ENCODE measurements around the gene TPCN2. TPM values are rescaled to one million over a fixed set of nuclear protein-coding genes. Genes with fewer than 3 reads are reported as not detected.

TPCN2 gene
- total and polyA plus RNA-seq, 9 of the 15 experiments (the other 6 are each of a cell fraction or from before 2014, with no cell fraction given) = 0.66 to 10.2 (median 4.6) TPM

DNA sequence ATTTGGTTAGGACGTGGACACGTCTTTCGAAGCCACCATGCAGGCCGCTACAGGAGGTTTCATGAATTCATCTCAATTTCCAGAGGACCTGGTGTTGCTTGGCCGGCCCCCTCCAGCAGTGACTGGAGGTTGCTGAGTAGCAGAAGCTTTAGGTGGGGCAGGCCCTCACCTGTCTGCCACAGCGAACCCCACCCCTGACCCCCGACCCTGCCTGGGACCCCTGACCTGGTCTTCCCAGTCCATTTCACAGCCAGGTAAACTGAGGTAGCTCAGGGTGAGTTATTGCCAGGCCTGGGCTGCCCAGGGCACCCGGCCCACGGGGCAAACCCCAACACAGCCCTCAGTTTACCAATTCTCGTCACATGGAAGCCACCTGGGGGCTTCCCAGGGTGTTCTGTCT lies 67.9 kb downstream of the TPCN2 start:
- TF ChIP-seq FOXK2 (conservative IDR thresholded peaks at IDR 0.05 in 1 of 2, IDR thresholded peaks at IDR 0.05 in 1 of 2; ENCODE audit: low read depth in 2 of 2) = no peak
- TF ChIP-seq, protein P1, sequence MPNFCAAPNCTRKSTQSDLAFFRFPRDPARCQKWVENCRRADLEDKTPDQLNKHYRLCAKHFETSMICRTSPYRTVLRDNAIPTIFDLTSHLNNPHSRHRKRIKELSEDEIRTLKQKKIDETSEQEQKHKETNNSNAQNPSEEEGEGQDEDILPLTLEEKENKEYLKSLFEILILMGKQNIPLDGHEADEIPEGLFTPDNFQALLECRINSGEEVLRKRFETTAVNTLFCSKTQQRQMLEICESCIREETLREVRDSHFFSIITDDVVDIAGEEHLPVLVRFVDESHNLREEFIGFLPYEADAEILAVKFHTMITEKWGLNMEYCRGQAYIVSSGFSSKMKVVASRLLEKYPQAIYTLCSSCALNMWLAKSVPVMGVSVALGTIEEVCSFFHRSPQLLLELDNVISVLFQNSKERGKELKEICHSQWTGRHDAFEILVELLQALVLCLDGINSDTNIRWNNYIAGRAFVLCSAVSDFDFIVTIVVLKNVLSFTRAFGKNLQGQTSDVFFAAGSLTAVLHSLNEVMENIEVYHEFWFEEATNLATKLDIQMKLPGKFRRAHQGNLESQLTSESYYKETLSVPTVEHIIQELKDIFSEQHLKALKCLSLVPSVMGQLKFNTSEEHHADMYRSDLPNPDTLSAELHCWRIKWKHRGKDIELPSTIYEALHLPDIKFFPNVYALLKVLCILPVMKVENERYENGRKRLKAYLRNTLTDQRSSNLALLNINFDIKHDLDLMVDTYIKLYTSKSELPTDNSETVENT (CRISPR knock-in tag; IDR thresholded peaks at IDR 0.05) = no peak
- no peak for TF ChIP-seq RBM14 (IDR thresholded peaks at IDR 0.05; ENCODE audit: borderline replicate concordance, insufficient read depth, low read depth, low read length)
- TF ChIP-seq MCM7 (IDR thresholded peaks at IDR 0.05) = no peak
- TF ChIP-seq BDP1 (IDR thresholded peaks at IDR 0.05; ENCODE audit: insufficient read depth, insufficient read length) = no peak
- TF ChIP-seq BRF1 (IDR thresholded peaks at IDR 0.05; ENCODE audit: borderline replicate concordance, extremely low read depth, insufficient read length) = no peak
- no peak for TF ChIP-seq ZNF766 (CRISPR knock-in tag; conservative IDR thresholded peaks at IDR 0.05)
- TF ChIP-seq, protein P2, sequence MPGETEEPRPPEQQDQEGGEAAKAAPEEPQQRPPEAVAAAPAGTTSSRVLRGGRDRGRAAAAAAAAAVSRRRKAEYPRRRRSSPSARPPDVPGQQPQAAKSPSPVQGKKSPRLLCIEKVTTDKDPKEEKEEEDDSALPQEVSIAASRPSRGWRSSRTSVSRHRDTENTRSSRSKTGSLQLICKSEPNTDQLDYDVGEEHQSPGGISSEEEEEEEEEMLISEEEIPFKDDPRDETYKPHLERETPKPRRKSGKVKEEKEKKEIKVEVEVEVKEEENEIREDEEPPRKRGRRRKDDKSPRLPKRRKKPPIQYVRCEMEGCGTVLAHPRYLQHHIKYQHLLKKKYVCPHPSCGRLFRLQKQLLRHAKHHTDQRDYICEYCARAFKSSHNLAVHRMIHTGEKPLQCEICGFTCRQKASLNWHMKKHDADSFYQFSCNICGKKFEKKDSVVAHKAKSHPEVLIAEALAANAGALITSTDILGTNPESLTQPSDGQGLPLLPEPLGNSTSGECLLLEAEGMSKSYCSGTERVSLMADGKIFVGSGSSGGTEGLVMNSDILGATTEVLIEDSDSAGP (CRISPR knock-in tag; IDR thresholded peaks at IDR 0.05) = no peak
- TF ChIP-seq CXXC5 (CRISPR knock-in tag; IDR thresholded peaks at IDR 0.05) = no peak
- TF ChIP-seq RFX1 (IDR thresholded peaks at IDR 0.05) = no peak
- no peak for TF ChIP-seq ZNF778 (CRISPR knock-in tag; IDR thresholded peaks at IDR 0.05)
- TF ChIP-seq ZNF197 (CRISPR knock-in tag; IDR thresholded peaks at IDR 0.05; ENCODE audit: low read depth) = no peak
- H2AFZ ChIP-seq (ENCODE audit: low read depth, low read length) = no peak overlapping the region
- no TSS peak for BruUV-seq (replicated peaks)
- in situ Hi-C loops (cut with MboI) = no loop called here
- no peak for FAIRE-seq
- peaks cover 47 to 93% of the 10 kb centered on the region in 2 experiments for H3K27me3 ChIP-seq (ENCODE audit: control insufficient read depth in 2 of 2, insufficient read depth in 2 of 2, low read length in 2 of 2)
- H3K4me2 ChIP-seq (ENCODE audit: insufficient read depth, low read length) = no peak overlapping the region
- peaks cover 3% of the 10 kb centered on the region; the same call in 1 of the 2 replicates for H3K9me3 ChIP-seq (replicated peaks; ENCODE audit: control insufficient read depth, insufficient read depth, low read depth, low read length)
- intact Hi-C loops (cut with micrococcal nuclease) = no loop called here
- H3K4me1 ChIP-seq (replicated peaks in 1 of 2; ENCODE audit: control insufficient read depth in 2 of 2, insufficient read depth in 2 of 2, low read length in 2 of 2) = peaks cover 0 to 15% of the 10 kb centered on the region in 2 experiments; a peak in 2 of 5 replicates
- H3K27ac ChIP-seq (ENCODE audit: extremely low read depth, low read depth, low read length) = no peak overlapping the region
- DNase-seq (ENCODE audit: extremely low read depth in 1 of 4, low spot score in 3 of 4) = no peak
- POLR2A ChIA-PET = interaction anchor here (0.6 kb wide), 2 partner anchors 429 to 550 kb away, joined by 3 read pairs; no protein-coding TSS in a partner anchor
- H3K36me3 ChIP-seq (ENCODE audit: control insufficient read depth, insufficient read depth, low read length) = no peaks in the 10 kb centered on the region
- 20% methylated on average over 8 of the region's 10 CpGs for WGBS (ENCODE audit: insufficient coverage, low coverage, missing lambda C conversion rate)
- no peak overlapping the region; a peak in 1 of 4 replicates for H3K9ac ChIP-seq (ENCODE audit: insufficient read depth in 1 of 2, low read depth in 2 of 2, low read length in 2 of 2)
- no peak overlapping the region for H3K4me3 ChIP-seq
- H4K20me1 ChIP-seq (replicated peaks; ENCODE audit: control insufficient read depth, insufficient read depth, low read length) = peaks cover 13% of the 10 kb centered on the region; the same call in 1 of the 2 replicates
- ATAC-seq = no peak
- CTCF ChIA-PET (ENCODE audit: low intra/inter-chr PET ratio) = no interaction called here
- H3K79me2 ChIP-seq (ENCODE audit: control insufficient read depth, insufficient read depth, low read length) = no peaks in the 10 kb centered on the region
- H3K9me1 ChIP-seq (ENCODE audit: control insufficient read depth, insufficient read depth, low read length) = no peaks in the 10 kb centered on the region

All from K562 (cell line).